Stimulated activated CD4-positive, alpha-beta T cell treated with anti-CD3 and anti-CD28 coated beads, Interleukin-4, amount 100 ng/mL, for 1 hour (primary cell): ENCODE results near the gene NANOS3.

Source experiments
- DNase-seq: peaks from one replicate; pipeline ENCODE4 v3.0.0-alpha.2; 2020

Gene NANOS3

DNA sequence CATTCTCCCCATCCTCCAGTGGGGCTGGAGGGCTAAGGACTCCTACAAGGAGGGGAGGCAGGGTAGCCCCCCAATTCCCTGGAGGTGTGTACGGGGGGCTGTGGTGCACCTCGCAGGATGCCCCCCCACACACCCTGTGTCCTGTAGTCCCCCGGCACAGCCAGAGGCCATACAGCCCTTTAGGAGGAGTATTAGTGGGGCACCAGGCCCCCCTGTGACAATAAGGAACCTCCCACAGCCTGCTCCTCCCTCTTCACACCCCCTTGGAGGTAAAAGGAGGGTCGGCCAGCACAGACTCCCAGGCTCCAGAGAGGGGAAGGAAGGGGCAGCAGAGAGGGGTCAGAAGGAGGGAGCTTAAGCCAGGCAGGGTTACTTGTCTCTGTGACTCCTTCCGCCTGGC is at the start of gene NANOS3:
TSS of gene NANOS3 (plus strand) at position 301 of the 400 bp plus-strand sequence. CDS start 115 bp downstream, outside the sequence.
- DNase-seq = no peak

DNA sequence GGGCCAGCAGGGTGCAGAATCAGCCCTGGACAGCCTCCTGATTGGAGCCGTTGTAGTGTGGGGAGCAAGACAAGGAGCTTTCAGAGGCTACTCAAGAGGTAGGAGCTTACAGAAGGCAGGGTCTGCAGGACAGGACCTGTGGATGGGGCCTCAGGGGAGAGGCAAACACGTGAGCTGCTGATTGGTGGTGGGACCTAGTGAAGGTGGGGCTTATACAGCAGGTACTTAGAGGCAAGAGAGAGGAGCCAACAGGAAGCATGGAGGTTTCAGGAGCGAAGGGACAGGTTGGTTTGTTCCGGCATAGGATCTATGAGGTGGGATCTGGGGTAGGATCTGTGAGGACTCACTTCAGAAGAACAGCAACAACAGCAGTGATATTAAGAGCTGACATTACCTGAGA is 49.3 kb upstream of the NANOS3 start:
- DNase-seq = no peak

DNA sequence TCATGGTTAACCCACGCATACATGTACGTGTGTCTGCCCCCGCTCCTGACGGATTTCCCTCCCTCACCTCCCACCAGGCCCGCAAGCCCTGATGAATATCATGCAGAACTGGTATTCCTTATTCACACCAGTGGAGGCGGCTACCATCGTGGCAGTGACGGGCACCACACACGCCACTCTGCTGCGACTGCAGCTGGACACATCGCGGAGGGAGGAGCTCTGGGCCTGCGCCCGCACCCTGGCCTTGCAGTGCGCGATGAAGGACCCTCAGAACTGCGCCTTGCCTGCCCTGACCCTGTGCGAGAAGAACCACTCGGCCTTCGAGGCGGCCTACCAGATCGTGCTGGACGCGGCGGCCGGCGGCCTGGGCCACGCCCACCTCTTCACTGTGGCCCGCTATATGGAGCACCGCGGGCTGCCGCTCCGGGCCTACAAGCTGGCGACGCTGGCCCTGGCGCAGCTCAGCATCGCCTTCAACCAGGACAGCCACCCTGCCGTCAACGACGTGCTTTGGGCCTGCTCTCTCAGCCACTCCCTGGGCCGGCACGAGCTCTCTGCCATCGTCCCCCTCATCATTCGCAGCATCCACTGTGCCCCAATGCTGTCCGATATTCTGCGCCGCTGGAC is 46.7 kb upstream of the NANOS3 start:
- DNase-seq = no peak

DNA sequence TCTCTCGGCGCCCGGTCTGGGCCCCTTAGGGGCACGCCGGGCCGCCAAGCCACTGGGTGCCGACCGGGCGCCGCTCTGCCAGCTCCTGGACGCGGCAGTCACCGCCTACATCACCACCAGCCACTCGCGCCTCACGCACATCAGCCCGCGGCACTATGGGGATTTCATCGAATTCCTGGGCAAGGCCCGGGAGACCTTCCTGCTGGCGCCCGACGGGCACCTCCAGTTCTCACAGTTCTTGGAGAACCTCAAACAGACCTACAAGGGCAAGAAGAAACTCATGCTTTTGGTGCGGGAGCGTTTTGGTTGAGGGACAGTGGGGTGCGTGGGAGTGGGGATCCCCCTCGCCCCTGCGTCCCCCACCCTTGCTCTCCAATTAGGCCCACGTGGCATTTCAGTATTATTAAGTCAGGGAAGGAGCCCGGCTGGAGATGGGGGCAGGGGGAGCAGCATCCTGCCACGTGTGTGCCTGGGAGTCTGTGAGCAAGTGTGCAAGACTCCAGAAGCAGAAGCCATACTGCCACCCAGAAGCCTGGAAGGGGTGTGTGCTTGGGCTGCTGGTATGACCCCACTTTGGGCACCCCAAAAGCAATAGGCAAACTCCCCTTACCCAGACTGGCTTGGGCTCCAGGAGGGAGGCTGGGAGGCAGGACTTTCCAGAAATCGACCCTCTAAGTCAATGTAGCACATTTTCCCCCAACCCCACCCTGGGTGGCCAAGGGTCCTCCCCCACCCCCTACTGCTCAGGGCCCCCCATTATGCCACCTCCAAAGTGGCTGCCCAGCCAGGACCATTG is 46.0 kb upstream of the NANOS3 start:
- DNase-seq = no peak

DNA sequence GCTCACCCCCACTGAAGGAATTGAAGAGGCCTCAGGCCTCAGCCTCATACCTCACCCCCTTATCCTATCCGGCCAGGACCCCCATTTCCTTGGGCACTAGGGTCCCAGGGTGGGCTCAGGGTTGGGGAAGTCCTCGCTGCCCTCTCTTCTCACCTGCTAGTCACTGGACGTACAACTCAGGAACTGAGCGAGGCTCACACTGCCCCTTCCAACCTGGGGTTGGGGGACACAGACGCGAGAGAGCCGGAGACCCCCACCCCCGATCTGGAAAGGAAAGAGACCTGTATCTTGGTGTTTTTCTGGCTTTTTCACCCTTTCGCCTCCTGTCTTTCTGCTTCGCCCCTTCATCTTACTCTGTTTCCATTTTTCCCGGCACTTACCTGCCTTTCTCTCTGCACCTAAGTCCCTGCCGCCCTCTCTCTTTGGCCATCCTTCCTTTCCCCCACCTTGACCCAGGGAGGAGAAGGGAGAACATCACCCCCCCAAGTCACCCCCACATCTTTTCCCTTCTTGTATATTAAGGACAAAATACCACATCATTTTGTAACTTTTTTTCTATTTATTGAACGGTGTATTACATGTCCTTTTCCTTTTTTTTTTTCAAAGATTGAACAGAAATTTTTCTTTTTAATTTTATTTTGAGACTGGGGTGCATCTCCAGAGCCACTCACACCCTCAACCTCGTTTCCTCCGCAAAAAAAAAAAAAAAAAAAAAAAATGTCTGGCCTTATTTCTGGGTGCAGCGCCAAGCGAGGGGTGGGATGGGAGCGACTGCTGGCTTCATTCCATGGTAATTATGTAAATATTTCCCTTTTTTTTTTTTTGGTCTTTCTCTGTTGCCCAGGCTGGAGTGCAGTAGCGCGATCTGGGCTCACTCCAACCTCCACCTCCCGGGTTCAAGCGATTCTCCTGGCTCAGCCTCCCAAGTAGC is 45.1 kb upstream of the NANOS3 start:
- DNase-seq = no peak

DNA sequence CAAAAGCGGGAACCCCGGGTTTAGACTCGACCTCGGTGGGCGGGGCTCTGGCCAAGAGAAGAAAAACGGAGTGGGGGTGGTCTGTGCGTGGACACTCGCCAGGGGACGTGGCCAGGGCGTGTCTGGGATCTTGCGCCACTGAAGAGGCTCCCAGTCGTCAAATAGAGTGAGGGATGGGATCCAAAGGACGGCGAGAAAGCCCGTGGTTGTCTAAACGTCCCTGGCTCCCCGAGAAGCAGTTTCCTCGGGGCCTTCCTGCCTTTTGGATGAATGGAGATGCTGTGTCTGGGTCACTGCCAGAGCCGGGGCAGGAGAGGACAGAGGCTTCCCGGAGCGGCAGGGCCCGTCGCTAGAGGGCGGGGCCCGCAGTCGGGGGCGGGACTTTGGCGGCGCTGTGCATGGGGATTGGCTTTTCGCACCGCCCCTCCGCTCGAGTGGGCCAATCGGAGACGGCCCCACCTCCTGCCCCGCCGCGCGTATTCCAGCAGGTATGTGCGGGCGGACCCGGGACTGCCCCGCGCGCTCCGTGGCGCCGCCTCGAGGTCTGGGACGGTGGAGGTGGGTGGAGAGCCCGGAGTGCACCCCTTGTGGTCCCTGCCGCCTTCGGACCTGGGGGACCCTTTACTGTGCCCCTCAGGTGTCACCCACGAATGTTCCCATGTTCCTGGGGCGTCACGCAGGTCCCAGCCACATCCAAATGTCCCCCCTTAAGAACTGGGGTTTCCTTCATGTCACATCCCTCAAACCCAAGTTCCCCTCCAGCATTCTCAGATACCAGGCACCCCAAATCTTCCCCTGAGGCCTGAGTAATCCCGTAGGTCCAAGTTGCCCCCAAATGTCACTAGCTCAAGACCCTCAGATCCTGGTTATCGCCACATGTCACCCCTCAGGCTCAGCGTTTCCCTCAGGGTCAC is 43.3 kb upstream of the NANOS3 start:
- peak; percentile 95 for DNase-seq

DNA sequence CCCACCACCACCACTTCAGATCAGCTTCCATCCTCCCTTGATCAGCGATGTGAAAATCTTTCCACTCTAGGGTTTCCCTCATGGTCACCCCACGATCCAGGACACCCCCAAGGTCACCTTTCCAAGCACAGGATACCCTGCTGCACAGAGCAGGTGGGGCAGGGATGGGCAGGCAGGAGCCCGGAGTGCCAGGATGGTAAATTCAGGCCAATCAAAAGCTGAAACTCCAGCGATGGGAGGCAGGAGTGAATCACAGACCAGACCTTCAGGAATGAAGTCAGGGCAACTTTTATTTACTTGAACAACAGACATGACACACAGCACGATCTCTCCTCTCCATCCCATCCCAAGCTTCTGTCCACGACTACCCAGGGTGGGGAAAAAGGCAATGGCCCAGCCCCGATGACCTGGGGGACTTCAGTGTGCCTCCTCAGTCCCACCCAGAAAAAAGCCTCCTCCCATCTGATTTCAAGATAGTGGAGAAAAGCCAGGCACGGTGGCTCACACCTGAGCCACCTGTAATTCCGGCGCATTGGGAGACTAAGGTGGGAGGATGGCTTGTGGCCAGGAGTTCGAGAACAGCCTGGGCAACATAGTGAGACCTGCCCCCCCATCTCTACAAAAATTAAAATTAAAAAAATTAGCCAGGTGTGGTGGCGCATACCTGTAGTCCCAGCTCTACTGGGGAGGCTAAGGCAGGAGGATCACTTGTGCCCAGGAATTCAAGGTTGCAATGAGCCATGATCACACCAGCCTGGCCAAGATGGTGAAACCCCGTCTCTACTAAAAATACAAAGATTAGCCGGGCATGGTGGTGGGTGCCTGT is 42.5 kb upstream of the NANOS3 start:
- no peak for DNase-seq

DNA sequence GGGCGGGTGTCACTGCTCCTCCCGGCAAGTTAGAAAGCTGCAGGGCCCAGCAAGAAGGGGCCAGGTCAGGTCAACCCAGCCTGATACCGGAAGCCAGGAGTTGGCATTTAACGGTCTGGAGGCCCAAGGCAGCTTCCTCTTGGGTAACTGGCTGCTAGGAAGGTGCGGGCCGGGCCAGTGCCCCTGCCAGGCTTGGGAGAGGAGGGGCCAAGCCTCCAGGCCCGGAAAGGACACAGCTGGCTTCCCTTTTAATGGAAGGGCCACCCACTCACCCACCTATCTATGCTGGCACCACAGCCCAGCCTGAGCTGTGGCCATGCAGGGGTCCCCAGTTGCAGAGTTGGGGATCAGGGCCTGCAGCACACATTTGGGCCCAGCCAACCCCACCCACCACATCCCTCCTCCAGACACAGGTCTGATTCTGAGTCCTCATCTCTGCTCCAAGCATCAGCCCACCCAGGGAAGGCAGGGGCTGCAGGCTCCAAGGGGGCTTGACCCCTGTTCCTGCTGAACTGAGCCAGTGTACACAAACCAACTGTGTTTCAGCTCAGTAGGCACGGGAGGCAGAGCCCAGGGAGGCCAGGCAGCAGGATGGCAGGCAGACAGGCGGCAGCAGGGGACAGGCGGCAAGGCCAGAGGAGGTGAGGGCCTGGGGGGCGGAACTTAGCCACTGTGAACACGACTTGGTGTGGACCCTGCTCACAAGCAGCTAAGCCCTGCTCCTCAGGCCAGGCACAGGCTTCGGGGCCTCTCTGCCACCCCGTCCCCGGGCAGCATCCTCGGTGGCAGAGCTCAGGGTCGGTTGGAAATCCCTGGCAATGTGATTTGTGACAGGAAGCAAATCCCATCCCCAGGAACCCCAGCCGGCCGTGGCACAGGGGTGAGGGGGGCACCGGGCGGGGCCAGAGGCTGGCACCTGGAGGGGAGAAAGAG is 40.9 kb upstream of the NANOS3 start:
- DNase-seq = no peak

DNA sequence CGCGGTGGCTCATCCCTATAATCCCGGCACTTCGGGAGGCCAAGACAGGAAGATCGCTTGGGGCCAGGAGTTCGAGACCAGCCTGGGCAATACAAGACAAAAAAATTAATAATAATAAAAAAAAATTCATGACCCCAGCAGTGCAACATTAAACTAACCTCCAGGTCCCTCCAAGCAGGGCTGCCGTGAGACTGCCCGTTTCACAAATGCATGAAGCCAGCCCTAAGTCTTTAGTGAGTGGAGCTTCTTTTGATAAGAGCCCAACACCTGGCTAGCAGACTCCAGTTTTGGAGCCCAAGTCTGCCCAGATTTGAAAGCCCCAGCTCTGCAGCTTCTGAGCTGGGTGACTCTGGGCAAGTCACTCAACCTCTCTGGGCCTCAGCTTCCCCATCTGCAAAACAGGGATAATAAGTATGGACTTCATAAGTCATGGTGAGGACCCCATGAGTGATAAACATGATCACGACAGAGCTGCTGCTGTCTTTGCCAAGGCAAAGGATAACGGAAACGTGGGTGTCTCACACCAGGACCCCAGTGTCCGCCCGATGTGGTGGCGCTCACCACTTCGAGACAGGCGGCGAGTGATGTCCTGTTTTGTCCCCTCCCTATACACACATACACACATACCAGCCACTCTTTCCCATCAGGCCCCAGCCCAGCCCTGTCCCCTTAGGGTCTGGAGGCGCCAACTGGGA is 38.4 kb upstream of the NANOS3 start:
- DNase-seq = no peak

DNA sequence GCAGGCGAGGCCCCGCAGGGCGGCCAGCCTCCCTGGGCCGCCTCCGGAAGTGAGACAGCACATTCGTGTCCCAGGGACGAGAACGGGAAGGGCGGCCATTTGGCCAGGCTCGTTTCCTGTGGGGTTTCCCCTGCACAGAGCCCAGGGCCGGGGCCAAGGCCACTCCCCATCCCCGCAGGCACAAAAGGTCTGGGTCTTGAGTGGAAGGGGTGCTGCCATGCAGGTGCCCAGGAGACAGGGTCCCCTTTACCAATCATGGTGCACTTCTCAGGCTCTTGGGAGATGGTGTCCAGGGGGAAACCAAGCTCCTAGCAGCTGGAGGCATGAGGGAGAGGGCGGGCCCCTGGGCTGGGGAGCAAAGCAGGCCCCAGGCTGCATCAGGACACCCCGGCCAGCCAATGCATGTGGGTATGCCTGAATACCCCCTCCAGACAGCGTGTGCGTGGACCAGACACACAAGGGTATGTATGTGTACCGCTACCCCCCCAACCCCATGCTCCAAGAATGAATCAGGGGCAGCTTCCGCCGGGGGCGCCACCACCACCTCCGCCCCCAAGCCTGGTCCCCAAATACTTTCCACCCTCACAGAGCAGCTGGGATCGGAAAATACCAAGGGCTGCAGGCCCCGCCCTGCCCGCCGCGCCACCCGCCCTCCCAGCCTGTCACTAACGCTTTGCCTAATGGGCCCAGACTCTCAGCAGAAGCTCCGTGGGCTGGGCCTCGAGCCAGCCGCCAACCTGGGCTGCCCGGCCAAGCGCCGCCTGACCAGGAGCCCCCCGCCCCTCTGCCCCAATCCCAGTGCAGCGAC is 37.6 kb upstream of the NANOS3 start:
- DNase-seq = peak; percentile 85

DNA sequence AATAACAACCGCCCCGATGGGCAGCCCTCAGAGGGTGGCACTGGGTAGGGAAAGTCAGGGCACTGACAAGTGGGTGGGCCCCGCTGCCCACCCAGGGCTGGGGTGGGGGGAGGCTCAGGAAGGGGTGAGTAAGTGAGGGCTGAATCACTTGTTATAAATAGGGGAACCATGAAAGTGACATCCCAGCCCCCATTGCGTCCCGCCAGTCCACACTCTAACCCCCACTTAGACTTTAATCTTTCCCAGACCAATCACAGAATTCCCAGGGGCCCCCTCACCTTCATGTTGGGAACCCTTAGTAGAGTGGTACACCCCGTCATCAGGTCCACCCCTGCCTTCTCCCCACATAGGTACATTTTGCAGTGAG is 37.0 kb upstream of the NANOS3 start:
- DNase-seq = peak; percentile 57

DNA sequence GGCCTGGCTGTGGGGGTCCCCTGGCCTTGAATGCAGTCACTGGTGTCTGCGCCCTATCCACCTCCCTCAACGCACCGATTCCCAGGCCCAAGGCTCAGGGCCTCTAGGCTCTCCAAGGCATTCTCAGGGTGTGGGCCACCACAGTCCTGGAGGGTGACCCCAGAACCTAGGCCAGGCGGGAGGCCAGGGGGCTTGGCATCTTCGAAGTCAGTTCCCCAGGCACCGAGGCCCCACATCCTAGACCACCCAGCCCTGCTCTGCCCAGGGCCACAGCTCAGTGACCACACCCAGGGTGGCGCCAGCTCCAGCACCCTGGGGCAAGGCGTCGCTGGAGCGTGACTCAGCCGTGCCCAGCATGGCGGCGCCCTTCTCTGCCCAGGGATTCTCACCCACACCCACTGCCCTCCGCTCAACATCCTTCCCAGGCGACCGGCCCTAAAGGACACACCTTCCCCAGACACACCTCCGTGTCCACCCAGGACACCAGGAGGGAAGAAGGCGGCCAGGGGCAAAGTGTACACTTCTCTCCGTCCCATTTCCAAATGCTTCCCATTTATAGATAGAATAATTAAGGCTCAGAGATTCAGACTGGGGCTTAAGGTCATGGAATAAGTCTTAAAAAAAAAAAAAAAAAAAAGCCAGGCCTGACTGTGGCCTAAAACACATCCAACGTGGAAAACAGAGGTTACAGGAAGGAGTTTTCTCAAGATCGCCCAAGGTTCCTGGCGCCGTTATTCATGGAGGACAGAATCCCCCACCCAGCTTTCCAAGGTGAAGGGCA is 36.4 kb upstream of the NANOS3 start:
- DNase-seq = peak; percentile 47

DNA sequence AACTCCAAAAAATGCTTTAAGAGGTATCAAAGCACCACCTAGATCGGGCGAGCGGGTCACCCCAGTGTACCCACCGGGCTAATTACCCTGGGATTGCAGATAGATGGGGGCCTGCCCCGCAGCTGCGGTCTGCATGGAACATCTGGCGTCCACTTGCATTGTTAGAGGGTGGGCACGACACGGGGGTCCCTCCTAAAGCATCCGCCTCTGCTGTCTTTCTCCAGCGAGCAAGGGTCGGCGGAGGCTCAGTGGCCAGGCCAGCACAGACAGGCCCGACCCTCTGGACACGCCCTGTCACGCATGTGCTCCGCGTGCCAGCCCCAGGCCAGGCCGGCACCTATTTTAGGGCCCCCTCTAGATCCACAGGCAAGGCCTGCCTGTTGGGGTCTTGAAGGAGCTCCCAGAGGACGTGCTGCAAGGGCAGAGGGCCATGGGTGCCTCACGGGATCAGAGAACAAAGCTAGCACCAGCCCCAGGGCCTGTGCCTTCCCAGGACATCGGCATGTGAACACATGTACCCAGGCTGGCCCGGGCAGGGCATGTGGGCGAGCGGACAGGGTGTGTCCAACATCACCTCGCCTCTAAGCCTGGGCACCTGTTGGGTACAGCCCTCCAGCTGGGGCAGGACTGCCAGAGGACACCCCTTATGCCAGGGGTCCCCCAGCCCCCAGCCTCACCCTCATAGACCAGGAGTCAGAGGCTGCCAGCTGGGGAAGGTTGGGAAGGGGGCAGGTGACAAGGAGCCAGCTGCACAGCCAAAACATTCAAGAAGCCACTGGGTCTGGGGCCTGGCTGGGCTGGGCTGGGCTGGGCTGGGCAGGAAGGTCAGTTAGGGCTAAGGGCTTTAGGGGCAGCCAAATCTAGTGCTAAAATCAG is 35.6 kb upstream of the NANOS3 start:
- no peak for DNase-seq

DNA sequence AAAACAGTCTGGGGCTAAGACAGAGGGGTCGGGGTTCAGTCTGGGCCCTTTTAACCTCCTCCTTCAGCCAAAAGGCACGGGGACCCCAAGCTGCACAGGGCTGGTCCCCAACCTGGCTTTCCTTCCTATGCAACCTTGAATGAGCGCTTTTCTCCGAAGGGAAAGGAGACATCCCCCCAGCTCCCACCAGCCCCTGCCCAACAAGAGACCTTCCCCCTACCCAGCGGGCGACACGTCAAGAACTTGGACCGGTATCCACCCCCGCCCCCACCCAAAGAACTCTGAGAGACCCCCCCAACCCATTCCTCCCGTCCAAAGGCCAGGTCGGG is 35.0 kb upstream of the NANOS3 start:
- DNase-seq = no peak

DNA sequence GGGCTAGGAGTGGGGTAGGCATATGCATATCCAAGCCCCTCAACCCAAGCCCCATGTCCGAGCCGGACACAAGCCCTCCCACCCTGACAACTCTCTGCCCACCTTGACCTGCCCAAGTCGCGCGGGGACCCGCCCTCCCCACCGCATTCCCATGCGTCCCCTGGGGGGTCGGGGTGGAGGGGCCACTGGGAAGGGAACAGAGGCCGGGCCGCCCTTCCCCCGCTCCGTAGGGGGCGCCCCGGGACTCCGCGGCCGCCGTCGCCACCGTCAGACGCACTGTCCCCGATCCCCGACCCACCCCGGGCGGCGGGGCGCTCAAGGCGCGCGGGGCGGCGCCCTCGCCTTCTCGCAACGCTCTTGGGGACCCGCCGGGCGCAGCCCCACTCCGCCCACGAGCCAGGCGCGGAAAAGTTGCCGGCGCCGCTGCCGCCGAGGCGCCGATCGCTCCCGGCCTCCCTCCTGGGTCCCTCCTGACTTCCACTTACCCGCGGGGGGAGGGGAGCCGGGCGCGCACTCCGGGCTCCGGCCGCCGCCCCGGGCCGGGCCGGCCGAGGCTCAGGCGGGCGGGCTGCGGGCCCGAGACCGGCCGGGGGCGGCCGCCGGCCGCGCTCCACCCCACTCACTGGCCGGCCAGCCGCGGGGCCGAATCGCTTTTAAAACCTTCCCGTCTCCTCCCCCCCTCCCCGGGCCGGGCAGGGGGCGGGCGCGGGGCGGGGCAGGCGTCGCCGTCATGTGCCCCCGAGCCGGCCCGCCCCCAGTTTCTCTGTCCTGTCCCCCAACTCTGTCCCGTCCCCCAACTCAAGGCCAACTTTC is 34.4 kb upstream of the NANOS3 start:
- DNase-seq = peak; percentile 62
